SK-N-SH treated with all-trans-retinoic acid at 6 μM for 48 hours (cell line): ENCODE measurements around the gene PTDSS2.
A peak's percentile ranks its signal among the peaks of the same experiment; 100 is the strongest.

Experiments
- ATAC-seq: fragments of 200-7000 bp; cut with Tn5 transposase; 3 replicates; pipeline ENCODE4 v1.9.1; 2020; ENCODE audit warnings: mild to moderate bottlenecking, moderate library complexity
- ARNTL ChIP-seq: fragments of 450-650 bp; formaldehyde crosslinking; IDR thresholded peaks from 2 replicates; pipeline ENCODE4 v1.5.0; 2020; ENCODE audit warnings: low read depth, mild to moderate bottlenecking, moderate library complexity, borderline replicate concordance
- CSDC2 ChIP-seq: fragments of 250-450 bp; sonication (Bioruptor Pico); IDR thresholded peaks from 2 replicates; pipeline ENCODE4 v1.5.0; 2020; ENCODE audit warnings: mild to moderate bottlenecking, moderate library complexity
- ESRRG ChIP-seq: fragments of 250-450 bp; sonication (Bioruptor Pico); IDR thresholded peaks from 2 replicates; pipeline ENCODE4 v1.6.1; 2021; ENCODE audit warnings: mild to moderate bottlenecking
- GLIS3 ChIP-seq: fragments of 250-450 bp; sonication (Bioruptor Pico); IDR thresholded peaks from 2 replicates; pipeline ENCODE4 v1.5.0; 2020; ENCODE audit warnings: mild to moderate bottlenecking, moderate library complexity
- ISL1 ChIP-seq: fragments of 250-450 bp; sonication (Bioruptor Pico); IDR thresholded peaks from 2 replicates; pipeline ENCODE4 v2.1.2; 2022; ENCODE audit warnings: mild to moderate bottlenecking, moderate library complexity
- OSR1 ChIP-seq: fragments of 250-450 bp; sonication (Bioruptor Pico); IDR thresholded peaks from 2 replicates; pipeline ENCODE4 v1.8.0; 2022; ENCODE audit warnings: moderate library complexity, mild to moderate bottlenecking, inconsistent platforms
- SNAI2 ChIP-seq: fragments of 250-450 bp; sonication (Bioruptor Pico); IDR thresholded peaks from 2 replicates; pipeline ENCODE4 v1.5.0; 2020; ENCODE audit warnings: mild to moderate bottlenecking, moderate library complexity
- TCF4 ChIP-seq: fragments of 250-450 bp; sonication (Bioruptor Pico); IDR thresholded peaks from 2 replicates; pipeline ENCODE4 v1.8.0; 2021; ENCODE audit warnings: mild to moderate bottlenecking, moderate library complexity, borderline replicate concordance
- TOX ChIP-seq: fragments of 250-450 bp; sonication (Bioruptor Pico); IDR thresholded peaks from 2 replicates; pipeline ENCODE4 v1.8.0; 2021; ENCODE audit warnings: mild to moderate bottlenecking, moderate library complexity, borderline replicate concordance
- ZC3H10 ChIP-seq: fragments of 250-450 bp; sonication (Bioruptor Pico); IDR thresholded peaks from 2 replicates; pipeline ENCODE4 v1.5.1; 2021; ENCODE audit warnings: mild to moderate bottlenecking, moderate library complexity
- ZFP3 ChIP-seq: fragments of 250-450 bp; sonication (Bioruptor Pico); IDR thresholded peaks from 2 replicates; pipeline ENCODE4 v1.5.0; 2020; ENCODE audit warnings: mild to moderate bottlenecking, moderate library complexity
- ZFP30 ChIP-seq: fragments of 450-650 bp; formaldehyde crosslinking; IDR thresholded peaks from 2 replicates; pipeline ENCODE4 v1.5.0; 2022; ENCODE audit warnings: mild to moderate bottlenecking, moderate library complexity
- ZNF565 ChIP-seq: fragments of 450-650 bp; formaldehyde crosslinking; conservative IDR thresholded peaks from 2 replicates; pipeline ENCODE4 v1.5.0; 2020; ENCODE audit warnings: low read depth, mild to moderate bottlenecking, moderate library complexity
- ZNF70 ChIP-seq: fragments of 450-650 bp; formaldehyde crosslinking; IDR thresholded peaks from 2 replicates; pipeline ENCODE4 v1.5.0; 2020; ENCODE audit warnings: mild to moderate bottlenecking, moderate library complexity
- TF ChIP-seq, protein P1 (sequence below): fragments of 250-450 bp; sonication (Bioruptor Pico); IDR thresholded peaks from 2 replicates; pipeline ENCODE4 v1.5.1; 2021; ENCODE audit warnings: mild to moderate bottlenecking, moderate library complexity
- TF ChIP-seq, protein P2 (sequence below): fragments of 250-450 bp; sonication (Bioruptor Pico); IDR thresholded peaks from 2 replicates; pipeline ENCODE4 v1.5.1; 2020; ENCODE audit warnings: low read depth, mild to moderate bottlenecking, moderate library complexity
- TF ChIP-seq, protein P3 (sequence below): fragments of 250-450 bp; sonication (Bioruptor Pico); IDR thresholded peaks from 2 replicates; pipeline ENCODE4 v1.5.0; 2020; ENCODE audit warnings: mild to moderate bottlenecking, moderate library complexity
- TF ChIP-seq, protein P4 (sequence below): fragments of 250-450 bp; sonication (Bioruptor Pico); IDR thresholded peaks from 2 replicates; pipeline ENCODE4 v1.8.0; 2020; ENCODE audit warnings: mild to moderate bottlenecking, moderate library complexity, borderline replicate concordance

Gene PTDSS2

DNA sequence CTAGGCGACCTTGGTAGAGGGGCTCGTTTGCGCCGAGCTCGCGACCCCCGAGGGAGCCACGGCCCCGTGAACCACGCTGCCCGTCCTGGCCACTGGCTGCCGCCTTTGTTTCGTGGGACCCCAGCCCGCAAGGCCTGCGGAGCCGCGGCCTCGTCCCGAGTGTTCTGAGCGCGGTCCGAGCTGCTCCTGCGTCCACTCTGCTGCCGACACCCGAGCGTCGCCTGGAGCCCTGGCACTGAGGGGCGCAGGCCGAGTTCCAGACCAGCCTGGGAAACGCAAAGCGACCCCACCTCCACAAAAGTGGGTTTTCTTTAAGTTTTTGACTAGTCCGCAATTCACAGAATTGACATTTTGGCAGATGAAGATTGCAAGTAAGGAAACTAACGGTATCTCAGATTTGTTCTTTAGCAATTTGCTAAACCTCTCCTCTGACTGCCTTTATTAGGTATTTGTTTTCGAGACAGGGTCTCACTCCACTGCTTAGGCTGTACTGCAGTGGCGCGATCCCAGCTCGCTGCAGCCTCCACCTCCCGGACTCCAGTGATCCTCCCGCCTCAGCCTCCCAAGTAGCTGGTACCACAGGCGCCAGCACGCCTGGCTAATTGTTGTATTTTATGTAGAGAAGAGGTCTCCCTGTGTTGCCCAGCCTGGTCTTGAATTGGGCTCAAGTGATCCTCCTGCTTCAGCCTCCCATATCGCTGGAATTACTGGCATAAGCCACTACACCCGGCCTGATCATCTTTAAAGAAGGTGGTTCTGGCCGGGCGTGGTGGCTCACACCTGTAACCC, 57.8 kb downstream of the PTDSS2 start:
- no peak for TF ChIP-seq ISL1 (CRISPR knock-in tag)
- TF ChIP-seq, protein P1, sequence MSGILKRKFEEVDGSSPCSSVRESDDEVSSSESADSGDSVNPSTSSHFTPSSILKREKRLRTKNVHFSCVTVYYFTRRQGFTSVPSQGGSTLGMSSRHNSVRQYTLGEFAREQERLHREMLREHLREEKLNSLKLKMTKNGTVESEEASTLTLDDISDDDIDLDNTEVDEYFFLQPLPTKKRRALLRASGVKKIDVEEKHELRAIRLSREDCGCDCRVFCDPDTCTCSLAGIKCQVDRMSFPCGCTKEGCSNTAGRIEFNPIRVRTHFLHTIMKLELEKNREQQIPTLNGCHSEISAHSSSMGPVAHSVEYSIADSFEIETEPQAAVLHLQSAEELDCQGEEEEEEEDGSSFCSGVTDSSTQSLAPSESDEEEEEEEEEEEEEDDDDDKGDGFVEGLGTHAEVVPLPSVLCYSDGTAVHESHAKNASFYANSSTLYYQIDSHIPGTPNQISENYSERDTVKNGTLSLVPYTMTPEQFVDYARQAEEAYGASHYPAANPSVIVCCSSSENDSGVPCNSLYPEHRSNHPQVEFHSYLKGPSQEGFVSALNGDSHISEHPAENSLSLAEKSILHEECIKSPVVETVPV (CRISPR knock-in tag), result no peak
- no peak for TF ChIP-seq ZNF70
- no peak for TF ChIP-seq GLIS3 (CRISPR knock-in tag)
- TF ChIP-seq, protein P2, sequence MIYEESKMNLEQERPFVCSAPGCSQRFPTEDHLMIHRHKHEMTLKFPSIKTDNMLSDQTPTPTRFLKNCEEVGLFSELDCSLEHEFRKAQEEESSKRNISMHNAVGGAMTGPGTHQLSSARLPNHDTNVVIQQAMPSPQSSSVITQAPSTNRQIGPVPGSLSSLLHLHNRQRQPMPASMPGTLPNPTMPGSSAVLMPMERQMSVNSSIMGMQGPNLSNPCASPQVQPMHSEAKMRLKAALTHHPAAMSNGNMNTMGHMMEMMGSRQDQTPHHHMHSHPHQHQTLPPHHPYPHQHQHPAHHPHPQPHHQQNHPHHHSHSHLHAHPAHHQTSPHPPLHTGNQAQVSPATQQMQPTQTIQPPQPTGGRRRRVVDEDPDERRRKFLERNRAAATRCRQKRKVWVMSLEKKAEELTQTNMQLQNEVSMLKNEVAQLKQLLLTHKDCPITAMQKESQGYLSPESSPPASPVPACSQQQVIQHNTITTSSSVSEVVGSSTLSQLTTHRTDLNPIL (CRISPR knock-in tag), result no peak
- no peak for TF ChIP-seq ZFP3 (CRISPR knock-in tag)
- TF ChIP-seq ZC3H10 (CRISPR knock-in tag), result no peak
- TF ChIP-seq, protein P3, sequence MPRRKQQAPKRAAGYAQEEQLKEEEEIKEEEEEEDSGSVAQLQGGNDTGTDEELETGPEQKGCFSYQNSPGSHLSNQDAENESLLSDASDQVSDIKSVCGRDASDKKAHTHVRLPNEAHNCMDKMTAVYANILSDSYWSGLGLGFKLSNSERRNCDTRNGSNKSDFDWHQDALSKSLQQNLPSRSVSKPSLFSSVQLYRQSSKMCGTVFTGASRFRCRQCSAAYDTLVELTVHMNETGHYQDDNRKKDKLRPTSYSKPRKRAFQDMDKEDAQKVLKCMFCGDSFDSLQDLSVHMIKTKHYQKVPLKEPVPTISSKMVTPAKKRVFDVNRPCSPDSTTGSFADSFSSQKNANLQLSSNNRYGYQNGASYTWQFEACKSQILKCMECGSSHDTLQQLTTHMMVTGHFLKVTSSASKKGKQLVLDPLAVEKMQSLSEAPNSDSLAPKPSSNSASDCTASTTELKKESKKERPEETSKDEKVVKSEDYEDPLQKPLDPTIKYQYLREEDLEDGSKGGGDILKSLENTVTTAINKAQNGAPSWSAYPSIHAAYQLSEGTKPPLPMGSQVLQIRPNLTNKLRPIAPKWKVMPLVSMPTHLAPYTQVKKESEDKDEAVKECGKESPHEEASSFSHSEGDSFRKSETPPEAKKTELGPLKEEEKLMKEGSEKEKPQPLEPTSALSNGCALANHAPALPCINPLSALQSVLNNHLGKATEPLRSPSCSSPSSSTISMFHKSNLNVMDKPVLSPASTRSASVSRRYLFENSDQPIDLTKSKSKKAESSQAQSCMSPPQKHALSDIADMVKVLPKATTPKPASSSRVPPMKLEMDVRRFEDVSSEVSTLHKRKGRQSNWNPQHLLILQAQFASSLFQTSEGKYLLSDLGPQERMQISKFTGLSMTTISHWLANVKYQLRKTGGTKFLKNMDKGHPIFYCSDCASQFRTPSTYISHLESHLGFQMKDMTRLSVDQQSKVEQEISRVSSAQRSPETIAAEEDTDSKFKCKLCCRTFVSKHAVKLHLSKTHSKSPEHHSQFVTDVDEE (CRISPR knock-in tag), result no peak
- no peak for TF ChIP-seq CSDC2 (CRISPR knock-in tag)
- TF ChIP-seq ESRRG (CRISPR knock-in tag), result no peak
- no peak for TF ChIP-seq ARNTL (CRISPR knock-in tag)
- no peak for TF ChIP-seq ZFP30 (CRISPR knock-in tag)

DNA sequence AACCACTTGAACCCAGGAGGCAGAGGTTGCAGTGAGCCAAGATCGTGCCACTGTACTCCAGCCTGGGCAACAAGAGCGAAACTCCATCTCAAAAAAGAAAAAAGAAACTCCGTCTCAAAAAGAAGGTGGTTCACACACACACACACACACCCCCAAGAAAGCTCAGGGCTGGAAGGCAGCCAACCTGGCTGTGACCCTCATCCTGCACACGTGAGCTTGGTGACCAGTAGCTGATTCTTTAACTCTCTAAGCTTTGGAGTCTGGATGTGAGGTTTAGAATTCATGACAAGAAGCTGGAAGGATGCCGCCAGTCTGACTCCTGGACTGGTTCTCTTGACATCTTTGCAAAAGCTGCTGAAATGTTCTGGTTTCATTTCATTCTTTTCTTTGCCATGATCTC, 58.9 kb downstream of the PTDSS2 start:
- ATAC-seq, result no peak
- TF ChIP-seq ZNF565 (CRISPR knock-in tag) (no peak), ARNTL (CRISPR knock-in tag) (no peak), OSR1 (CRISPR knock-in tag) (no peak), ZFP30 (CRISPR knock-in tag) (no peak), ESRRG (CRISPR knock-in tag) (no peak), TCF4 (no peak), ZNF70 (no peak)
- TF ChIP-seq, protein P4, sequence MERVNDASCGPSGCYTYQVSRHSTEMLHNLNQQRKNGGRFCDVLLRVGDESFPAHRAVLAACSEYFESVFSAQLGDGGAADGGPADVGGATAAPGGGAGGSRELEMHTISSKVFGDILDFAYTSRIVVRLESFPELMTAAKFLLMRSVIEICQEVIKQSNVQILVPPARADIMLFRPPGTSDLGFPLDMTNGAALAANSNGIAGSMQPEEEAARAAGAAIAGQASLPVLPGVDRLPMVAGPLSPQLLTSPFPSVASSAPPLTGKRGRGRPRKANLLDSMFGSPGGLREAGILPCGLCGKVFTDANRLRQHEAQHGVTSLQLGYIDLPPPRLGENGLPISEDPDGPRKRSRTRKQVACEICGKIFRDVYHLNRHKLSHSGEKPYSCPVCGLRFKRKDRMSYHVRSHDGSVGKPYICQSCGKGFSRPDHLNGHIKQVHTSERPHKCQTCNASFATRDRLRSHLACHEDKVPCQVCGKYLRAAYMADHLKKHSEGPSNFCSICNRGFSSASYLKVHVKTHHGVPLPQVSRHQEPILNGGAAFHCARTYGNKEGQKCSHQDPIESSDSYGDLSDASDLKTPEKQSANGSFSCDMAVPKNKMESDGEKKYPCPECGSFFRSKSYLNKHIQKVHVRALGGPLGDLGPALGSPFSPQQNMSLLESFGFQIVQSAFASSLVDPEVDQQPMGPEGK (CRISPR knock-in tag), result no peak
- TF ChIP-seq, protein P1 (CRISPR knock-in tag), result no peak

More for the DNA sequence above, 57.8 kb downstream of the PTDSS2 start:
- ATAC-seq, result peak; percentile 9; the same call in 2 of the 3 replicates

DNA sequence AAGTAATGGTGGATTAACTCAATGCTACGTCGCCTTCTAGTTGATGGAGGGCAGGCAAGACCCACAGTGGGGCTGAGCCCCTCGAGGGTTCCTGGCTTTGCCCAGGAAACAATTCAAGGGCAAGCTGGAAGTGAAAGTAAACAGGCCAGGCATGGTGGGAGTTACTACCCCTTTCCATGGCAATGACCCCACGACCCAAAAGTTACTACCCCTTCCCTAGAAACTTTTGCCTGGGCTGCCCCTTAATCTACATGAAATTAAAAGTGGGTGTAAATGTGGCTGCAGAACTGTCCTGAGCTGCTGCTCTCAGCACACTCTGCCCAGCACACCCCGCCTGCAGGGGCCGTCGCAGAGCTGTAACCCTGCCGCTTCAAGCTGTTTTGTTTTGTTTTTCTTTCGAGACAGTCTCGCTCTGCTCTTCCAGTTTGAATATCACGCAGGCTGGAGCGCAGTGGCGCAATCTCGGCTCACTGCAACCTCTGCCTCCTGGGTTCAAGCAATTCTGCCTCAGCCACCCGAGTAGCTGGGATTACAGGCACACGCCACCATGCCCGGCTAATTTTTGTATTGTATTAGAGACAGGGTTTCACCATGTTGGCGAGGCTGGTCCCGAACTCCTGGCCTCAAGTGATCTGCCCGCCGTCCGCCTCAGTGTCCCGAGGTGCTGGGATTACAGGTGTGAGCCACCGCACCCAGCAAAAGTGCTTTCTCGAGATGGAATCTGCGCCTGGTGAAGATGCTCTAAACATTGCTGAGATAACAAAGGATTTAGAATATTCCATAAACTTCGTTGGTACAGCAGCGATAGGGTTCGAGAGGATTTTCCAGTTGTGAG, 62.9 kb downstream of the PTDSS2 start:
- ATAC-seq, result no peak
- TF ChIP-seq, protein P3 (CRISPR knock-in tag), result no peak
- TF ChIP-seq OSR1 (CRISPR knock-in tag) (no peak), SNAI2 (CRISPR knock-in tag) (no peak), ESRRG (CRISPR knock-in tag) (no peak), ZC3H10 (CRISPR knock-in tag) (no peak), CSDC2 (CRISPR knock-in tag) (no peak), ISL1 (CRISPR knock-in tag) (no peak), TOX (no peak)
- TF ChIP-seq, protein P4 (CRISPR knock-in tag), result no peak
- TF ChIP-seq, protein P2 (CRISPR knock-in tag), result no peak
